MCF 10A (cell line): ENCODE results near the gene CD8B. TPM values are rescaled to one million over a fixed set of nuclear protein-coding genes. Genes with fewer than 3 reads are reported as not detected.

Experiments
- BruUV-seq: library from RNA; stranded (reverse); fragments of 400-500 nt; replicated peaks from 2 replicates; lab custom pipeline; 2021; lab: Mats Ljungman, UMichigan
- CTCF ChIA-PET: fragments of 300-600 bp; sonication (Branson Sonifier 250); formaldehyde crosslinking; extraction: SDS; loops from one replicate; lab custom pipeline; 2021; ENCODE audit warnings: antibody characterized with exemption, inconsistent platforms; lab: Yijun Ruan, JAX
- POLR2A ChIA-PET: fragments of 300-600, 350-650 bp; sonication (Branson Sonifier 250); formaldehyde crosslinking; extraction: SDS; loops from one replicate; lab custom pipeline; 2020; ENCODE audit warnings: antibody characterized with exemption, inconsistent platforms; lab: Yijun Ruan, JAX
- DNase-seq: peaks from one replicate; pipeline ENCODE4 v3.0.0-alpha.2; 2018; ENCODE audit not compliant: unreplicated experiment
- H3K27ac Mint-ChIP-seq: one replicate; pipeline ENCODE4 v1.8.0; 2022; ENCODE audit warnings: mild to moderate bottlenecking, low read depth, mixed read lengths; ENCODE audit not compliant: unreplicated experiment
- H3K27me3 Mint-ChIP-seq: one replicate; pipeline ENCODE4 v1.8.0; 2022; ENCODE audit warnings: mixed read lengths; ENCODE audit not compliant: insufficient read depth, unreplicated experiment
- H3K36me3 Mint-ChIP-seq: one replicate; pipeline ENCODE4 v1.8.0; 2022; ENCODE audit warnings: mild to moderate bottlenecking, moderate library complexity, mixed read lengths; ENCODE audit not compliant: insufficient read depth, unreplicated experiment
- H3K4me1 Mint-ChIP-seq: one replicate; pipeline ENCODE4 v1.8.0; 2022; ENCODE audit warnings: mixed read lengths; ENCODE audit not compliant: insufficient read depth, unreplicated experiment
- H3K4me3 Mint-ChIP-seq: one replicate; pipeline ENCODE4 v1.8.0; 2022; ENCODE audit warnings: mild to moderate bottlenecking, moderate library complexity, mixed read lengths; ENCODE audit not compliant: unreplicated experiment
- H3K9me3 Mint-ChIP-seq: one replicate; pipeline ENCODE4 v1.8.0; 2022; ENCODE audit warnings: mixed read lengths; ENCODE audit not compliant: unreplicated experiment
- intact Hi-C: fragments of 100-400 bp; cut with micrococcal nuclease; formaldehyde crosslinking; loops from 2 replicates; pipeline ENCODE4 v1.14.1; 2022
- total RNA-seq: library from RNA; stranded (reverse); gene quantifications from 2 replicates; pipeline ENCODE4 v1.2.3, GENCODE V29; 2022
- TF ChIP-seq, protein P1 (sequence below): fragments of 200-600 bp; IDR thresholded peaks from one replicate; pipeline ENCODE4 v1.8.0; 2022; ENCODE audit warnings: antibody characterized with exemption, mild to moderate bottlenecking; ENCODE audit not compliant: unreplicated experiment

The CD8B gene
- total RNA-seq, 1 experiment from 2014 or later, result not detected

DNA sequence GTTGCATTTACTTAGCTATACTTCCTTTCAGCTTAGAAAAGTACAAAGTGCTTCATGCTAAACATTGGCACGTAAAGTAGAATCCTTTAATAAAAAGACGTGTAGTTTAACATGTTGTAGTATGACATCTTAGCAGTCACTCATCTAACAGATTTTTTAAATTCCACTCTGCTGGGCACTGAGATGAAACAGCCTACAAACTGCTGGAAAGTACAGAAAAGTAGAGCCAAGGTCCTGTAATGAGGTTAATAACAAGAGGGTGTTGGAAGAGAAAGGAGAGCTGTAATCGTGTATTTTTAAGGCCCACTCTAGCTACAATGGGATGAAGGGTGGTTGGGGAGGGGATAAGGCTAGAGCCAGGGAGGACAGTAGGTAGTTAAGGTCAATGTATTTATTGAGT lies 81.7 kb downstream of the CD8B start:
- Mint-ChIP-seq H3K36me3 (peaks cover 24% of the 10 kb centered on the region), H3K27me3 (no peaks in the 10 kb centered on the region), H3K27ac (no peak overlapping the region), H3K4me3 (no peak overlapping the region), H3K9me3 (no peaks in the 10 kb centered on the region), H3K4me1 (no peaks in the 10 kb centered on the region)
- ChIA-PET CTCF (interaction anchor here (2.3 kb wide), 1 partner anchor 16 kb away, joined by 11 read pairs; no protein-coding TSS in a partner anchor), POLR2A (no interaction called here)
- TF ChIP-seq, protein P1, sequence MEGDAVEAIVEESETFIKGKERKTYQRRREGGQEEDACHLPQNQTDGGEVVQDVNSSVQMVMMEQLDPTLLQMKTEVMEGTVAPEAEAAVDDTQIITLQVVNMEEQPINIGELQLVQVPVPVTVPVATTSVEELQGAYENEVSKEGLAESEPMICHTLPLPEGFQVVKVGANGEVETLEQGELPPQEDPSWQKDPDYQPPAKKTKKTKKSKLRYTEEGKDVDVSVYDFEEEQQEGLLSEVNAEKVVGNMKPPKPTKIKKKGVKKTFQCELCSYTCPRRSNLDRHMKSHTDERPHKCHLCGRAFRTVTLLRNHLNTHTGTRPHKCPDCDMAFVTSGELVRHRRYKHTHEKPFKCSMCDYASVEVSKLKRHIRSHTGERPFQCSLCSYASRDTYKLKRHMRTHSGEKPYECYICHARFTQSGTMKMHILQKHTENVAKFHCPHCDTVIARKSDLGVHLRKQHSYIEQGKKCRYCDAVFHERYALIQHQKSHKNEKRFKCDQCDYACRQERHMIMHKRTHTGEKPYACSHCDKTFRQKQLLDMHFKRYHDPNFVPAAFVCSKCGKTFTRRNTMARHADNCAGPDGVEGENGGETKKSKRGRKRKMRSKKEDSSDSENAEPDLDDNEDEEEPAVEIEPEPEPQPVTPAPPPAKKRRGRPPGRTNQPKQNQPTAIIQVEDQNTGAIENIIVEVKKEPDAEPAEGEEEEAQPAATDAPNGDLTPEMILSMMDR, result no peak
- no TSS peak for BruUV-seq
- no peak for DNase-seq
- intact Hi-C loops, result no loop called here

DNA sequence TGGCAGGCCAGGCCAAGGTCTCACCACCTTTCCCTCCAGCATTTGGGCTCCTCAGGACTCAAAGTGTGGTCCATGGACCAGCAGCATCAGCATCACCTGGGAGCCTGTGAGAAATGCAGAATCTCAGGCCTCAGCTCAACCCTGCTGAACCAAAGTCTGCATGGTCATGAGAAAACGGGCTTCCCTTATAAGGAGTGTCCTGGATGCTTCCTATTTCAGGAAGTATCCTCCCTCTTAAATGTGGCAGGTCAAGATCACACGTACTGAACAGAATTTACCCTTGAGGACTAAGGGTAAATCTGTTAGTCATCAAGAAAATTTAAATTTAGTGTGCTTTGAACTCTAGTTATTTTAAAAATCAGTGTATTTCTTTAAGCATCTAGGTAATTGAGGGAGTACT lies 82.7 kb downstream of the CD8B start:
- H3K4me1 Mint-ChIP-seq, result no peaks in the 10 kb centered on the region
- peaks cover 34% of the 10 kb centered on the region for H3K36me3 Mint-ChIP-seq
- no peak for DNase-seq
- ChIA-PET POLR2A (interaction anchor here (0.7 kb wide), 2 partner anchors 7 to 28 kb away, joined by 3 read pairs; no protein-coding TSS in a partner anchor), CTCF (interaction anchor here (2.3 kb wide), 1 partner anchor 15 kb away, joined by 11 read pairs; no protein-coding TSS in a partner anchor)
- intact Hi-C loops, result no loop called here
- no peak overlapping the region for H3K4me3 Mint-ChIP-seq
- TF ChIP-seq, protein P1, result no peak
- no peaks in the 10 kb centered on the region for H3K9me3 Mint-ChIP-seq
- no peak overlapping the region for H3K27ac Mint-ChIP-seq
- no TSS peak for BruUV-seq
- H3K27me3 Mint-ChIP-seq, result no peaks in the 10 kb centered on the region

DNA sequence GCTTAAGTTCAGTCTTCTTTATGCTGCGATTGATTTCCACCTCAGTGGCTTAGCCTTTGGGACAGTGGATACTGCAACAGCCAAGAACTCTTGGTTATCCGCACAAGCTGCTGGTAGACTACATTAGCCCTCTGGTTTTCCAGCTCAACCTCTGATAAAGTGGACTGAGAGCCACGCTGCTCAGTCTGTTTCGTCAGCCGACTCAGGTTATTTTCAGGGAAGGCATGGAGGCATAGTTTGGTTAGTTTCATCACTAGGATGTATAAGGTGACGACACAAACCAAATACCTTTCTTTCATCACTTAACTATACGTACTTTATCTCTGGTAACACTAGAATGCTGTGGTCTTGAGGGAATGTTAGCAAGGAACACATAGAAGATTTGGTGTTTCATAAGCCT lies 85.2 kb downstream of the CD8B start:
- no peaks in the 10 kb centered on the region for H3K4me1 Mint-ChIP-seq
- DNase-seq, result no peak
- no peak overlapping the region for H3K4me3 Mint-ChIP-seq
- no peaks in the 10 kb centered on the region for H3K27me3 Mint-ChIP-seq
- BruUV-seq, result no TSS peak
- peaks cover 58% of the 10 kb centered on the region for H3K36me3 Mint-ChIP-seq
- H3K9me3 Mint-ChIP-seq, result no peaks in the 10 kb centered on the region
- ChIA-PET CTCF (interaction anchor here (2.0 kb wide), 1 partner anchor 11 kb away, joined by 7 read pairs; no protein-coding TSS in a partner anchor), POLR2A (interaction anchor here (0.6 kb wide), 1 partner anchor 31 kb away, joined by 5 read pairs; no protein-coding TSS in a partner anchor)
- H3K27ac Mint-ChIP-seq, result no peak overlapping the region
- intact Hi-C loops, result no loop called here
- TF ChIP-seq, protein P1, result no peak

DNA sequence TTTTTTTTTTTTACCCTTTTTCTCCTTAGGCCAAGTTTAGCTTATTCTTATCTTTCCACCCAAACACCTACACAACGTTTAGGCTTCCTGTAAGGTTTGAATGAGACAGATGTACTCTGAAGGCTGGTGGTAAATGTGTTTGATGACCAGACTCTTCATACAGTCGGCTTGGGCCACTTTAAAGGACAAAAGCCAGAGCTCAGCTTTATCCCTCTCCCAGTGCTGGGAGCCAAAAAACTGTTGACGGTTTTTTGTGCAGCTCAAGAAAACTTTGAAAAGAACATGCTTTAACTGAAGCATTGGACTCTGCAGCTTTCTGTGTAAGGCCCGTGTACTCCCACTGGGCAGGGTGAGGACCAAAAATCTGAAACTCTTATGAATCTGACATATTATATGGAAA lies 86.3 kb downstream of the CD8B start:
- ChIA-PET CTCF (interaction anchor here (1.1 kb wide), 1 partner anchor 10 kb away, joined by 4 read pairs; no protein-coding TSS in a partner anchor), POLR2A (no interaction called here)
- Mint-ChIP-seq H3K9me3 (no peaks in the 10 kb centered on the region), H3K4me3 (no peak overlapping the region), H3K4me1 (no peaks in the 10 kb centered on the region), H3K27me3 (no peaks in the 10 kb centered on the region), H3K36me3 (peaks cover 68% of the 10 kb centered on the region), H3K27ac (no peak overlapping the region)
- intact Hi-C loops, result no loop called here
- no peak for DNase-seq
- no TSS peak for BruUV-seq
- TF ChIP-seq, protein P1, result no peak
